B cell (primary cell): ENCODE measurements around the gene TELO2. TPM values are rescaled to one million over a fixed set of nuclear protein-coding genes. Genes with fewer than 3 reads are reported as not detected.

Source experiments
- ATAC-seq: fragments of 200-7000 bp; cut with Tn5 transposase; one replicate; pipeline ENCODE4 v1.10.0; 2021; ENCODE audit warnings: low read depth, mild to moderate bottlenecking, moderate number of reproducible peaks, moderate library complexity
- CTCF ChIA-PET: fragments of 350-600 bp; sonication (Branson Sonifier 250); formaldehyde crosslinking; loops from one replicate; lab custom pipeline; 2021; ENCODE audit warnings: antibody characterized with exemption, inconsistent platforms; lab: Charles Lee
- POLR2A ChIA-PET: fragments of 350-600 bp; sonication (Branson Sonifier 250); formaldehyde crosslinking; loops from one replicate; lab custom pipeline; 2021; ENCODE audit warnings: antibody characterized with exemption; lab: Charles Lee
- DNase-seq: peaks from one replicate; pipeline ENCODE4 v3.0.0; 2013
- H2AFZ ChIP-seq: 2 replicates; pipeline ENCODE4 v1.6.1; 2012; ENCODE audit warnings: mild to moderate bottlenecking, low read depth, low read length; ENCODE audit not compliant: insufficient read depth, poor library complexity, severe bottlenecking
- H3K27ac ChIP-seq, 2 donors: 1 replicate in 1 of 2; 2 replicates in 1 of 2; pipeline ENCODE4 v1.5.1; 2012 to 2013; ENCODE audit warnings: low read length in 2 of 2, mild to moderate bottlenecking in 2 of 2, moderate library complexity in 1 of 2
- H3K27me3 ChIP-seq, 4 experiments: fragments of 200-600 bp in 1 of 4; sonication (generic) in 1 of 4; replicated peaks in 1 of 4; 1 replicate in 2 of 4; 2 replicates in 2 of 4; pipeline versions ENCODE4 v1.6.1 to v1.7.0; 2013 to 2016; ENCODE audit warnings: low read length in 3 of 4, mild to moderate bottlenecking in 2 of 4, mixed read lengths in 1 of 4, moderate library complexity in 1 of 4; ENCODE audit not compliant: insufficient read depth in 4 of 4, control insufficient read depth in 3 of 4; ENCODE audit errors: control extremely low read depth in 1 of 4
- H3K36me3 ChIP-seq, 2 experiments: replicated peaks in 1 of 2; 1 replicate in 1 of 2; 2 replicates in 1 of 2; pipeline versions ENCODE4 v1.6.1 to v1.7.1; 2013; ENCODE audit warnings: low read length in 1 of 2; ENCODE audit not compliant: insufficient read depth in 2 of 2, control insufficient read depth in 1 of 2; ENCODE audit errors: control extremely low read depth in 1 of 2, extremely low read depth in 1 of 2
- H3K4me1 ChIP-seq, 2 donors: fragments of 200-600 bp in 1 of 2; sonication (generic) in 1 of 2; 1 replicate in 1 of 2; 2 replicates in 1 of 2; pipeline versions ENCODE4 v1.5.1 to v1.6.1; 2013 to 2017; ENCODE audit warnings: low read length in 2 of 2; ENCODE audit not compliant: control insufficient read depth in 2 of 2, insufficient read depth in 2 of 2
- H3K4me2 ChIP-seq: replicated peaks from 2 replicates; pipeline ENCODE3; 2012; ENCODE audit warnings: mild to moderate bottlenecking, low read depth, low read length; ENCODE audit not compliant: poor library complexity, severe bottlenecking
- H3K4me3 ChIP-seq, 5 experiments: fragments of 200-600 bp in 1 of 5; sonication (generic) in 1 of 5; 1 replicate in 3 of 5; 2 replicates in 2 of 5; pipeline versions ENCODE4 v1.5.1 to v1.7.0; 2011 to 2016; ENCODE audit warnings: low read length in 4 of 5, mild to moderate bottlenecking in 4 of 5, low read depth in 2 of 5, control low read depth in 1 of 5, moderate library complexity in 1 of 5; ENCODE audit not compliant: insufficient read depth in 1 of 5; ENCODE audit errors: control extremely low read depth in 1 of 5, extremely low read depth in 1 of 5
- H3K79me2 ChIP-seq: fragments of 200-600 bp; sonication (generic); one replicate; pipeline ENCODE4 v1.6.0; 2016; ENCODE audit warnings: low read length; ENCODE audit not compliant: control insufficient read depth, insufficient read depth
- H3K9ac ChIP-seq: fragments of 200-600 bp; sonication (generic); 2 replicates; pipeline ENCODE4 v1.6.1; 2017; ENCODE audit warnings: mild to moderate bottlenecking, low read length, moderate library complexity
- H3K9me3 ChIP-seq, 3 donors: one replicate each; pipeline versions ENCODE4 v1.6.1 to v1.7.1; 2013; ENCODE audit warnings: low read length in 2 of 3; ENCODE audit not compliant: control insufficient read depth in 2 of 3, insufficient read depth in 1 of 3; ENCODE audit errors: control extremely low read depth in 1 of 3
- H4K20me1 ChIP-seq: 2 replicates; pipeline ENCODE4 v1.6.0; 2012; ENCODE audit warnings: mild to moderate bottlenecking, low read length; ENCODE audit not compliant: insufficient read depth, control insufficient read depth, poor library complexity, severe bottlenecking
- H3K27ac Mint-ChIP-seq: one replicate; pipeline ENCODE4 v1.8.0; 2021; ENCODE audit warnings: mixed read lengths
- H3K27me3 Mint-ChIP-seq: one replicate; pipeline ENCODE4 v1.8.0; 2021; ENCODE audit warnings: mixed read lengths
- H3K4me1 Mint-ChIP-seq: one replicate; pipeline ENCODE4 v1.8.0; 2021; ENCODE audit warnings: mixed read lengths
- H3K4me3 Mint-ChIP-seq: one replicate; pipeline ENCODE4 v1.8.0; 2021; ENCODE audit warnings: mixed read lengths
- H3K9me3 Mint-ChIP-seq: one replicate; pipeline ENCODE4 v1.8.0; 2022; ENCODE audit warnings: mixed read lengths; ENCODE audit not compliant: insufficient read depth
- EZH2 ChIP-seq: IDR thresholded peaks from 2 replicates; pipeline ENCODE4 v1.6.1; 2012; ENCODE audit warnings: borderline replicate concordance, low read depth, mild to moderate bottlenecking, moderate library complexity, low read length; ENCODE audit not compliant: insufficient read depth, poor library complexity, severe bottlenecking
- WGBS: methylation state at CpG from one replicate; pipeline ENCODE4 v1.1.5; 2013; ENCODE audit warnings: missing lambda C conversion rate; ENCODE audit not compliant: insufficient coverage; 5-methylcytosine and 5-hydroxymethylcytosine counted together
- intact Hi-C: fragments of 100-400 bp; cut with micrococcal nuclease; formaldehyde crosslinking; loops from one replicate; pipeline ENCODE4 v1.10.0; 2022
- polyA plus RNA-seq: library from polyadenylated mRNA; depleted of rRNA; stranded (reverse); fragments of >200 nt; gene quantifications from 2 replicates; pipeline ENCODE4 v1.2.3, GENCODE V29; 2012
- total RNA-seq, 2 donors: library from RNA; stranded (reverse); fragments of 120-200 nt in 1 of 2; gene quantifications; 1 replicate in 1 of 2; 2 replicates in 1 of 2; pipeline versions ENCODE4 v1.2.3 to v1.2.4, GENCODE V29; 2013 to 2022
- TF ChIP-seq, protein P1 (sequence below): fragments of 200-600 bp; IDR thresholded peaks from one replicate; pipeline ENCODE4 v1.8.0; 2022; ENCODE audit warnings: antibody characterized with exemption, mild to moderate bottlenecking

TELO2 gene
- total and polyA plus RNA-seq, 2 donors (not counting 1 experiment from before 2014, with no cell fraction given): 81.9 to 136 TPM

GRCh38 chr16:1491327-1491726 is 1.8 kb upstream of the TELO2 start:
- peaks cover 17% of the 10 kb centered on the region for H3K4me1 Mint-ChIP-seq
- Histone ChIP-seq H3K9ac (no peak overlapping the region), H3K4me2 (no peak overlapping the region), H3K27me3 (no peaks in the 10 kb centered on the region), H2AFZ (no peak overlapping the region), H4K20me1 (peaks cover 25% of the 10 kb centered on the region), H3K9me3 (no peaks in the 10 kb centered on the region), H3K36me3 (peaks cover 0 to 17% of the 10 kb centered on the region in 2 experiments), H3K4me3 (no peak overlapping the region), H3K27ac (no peak overlapping the region), H3K79me2 (peaks cover 41% of the 10 kb centered on the region), H3K4me1 (peaks cover 17 to 25% of the 10 kb centered on the region in 2 donors)
- ChIA-PET POLR2A (no interaction called here), CTCF (interaction anchor here (1.4 kb wide), 1 partner anchor 33 kb away, joined by 4 read pairs; no protein-coding TSS in a partner anchor)
- H3K27me3 Mint-ChIP-seq: no peaks in the 10 kb centered on the region
- no peaks in the 10 kb centered on the region for H3K9me3 Mint-ChIP-seq
- H3K27ac Mint-ChIP-seq: peak overlapping the region; percentile 71
- H3K4me3 Mint-ChIP-seq: peak overlapping the region; percentile 13
- intact Hi-C loops: loop anchor here (5.0 kb wide), 1 partner anchor 121 kb away; the partner anchor contains the start of genes CRAMP1 and IFT140
- WGBS: 97% methylated on average over 12 of the region's 12 CpGs
- ATAC-seq (no peak), DNase-seq (no peak)
- TF ChIP-seq EZH2: no peak
- TF ChIP-seq, protein P1, sequence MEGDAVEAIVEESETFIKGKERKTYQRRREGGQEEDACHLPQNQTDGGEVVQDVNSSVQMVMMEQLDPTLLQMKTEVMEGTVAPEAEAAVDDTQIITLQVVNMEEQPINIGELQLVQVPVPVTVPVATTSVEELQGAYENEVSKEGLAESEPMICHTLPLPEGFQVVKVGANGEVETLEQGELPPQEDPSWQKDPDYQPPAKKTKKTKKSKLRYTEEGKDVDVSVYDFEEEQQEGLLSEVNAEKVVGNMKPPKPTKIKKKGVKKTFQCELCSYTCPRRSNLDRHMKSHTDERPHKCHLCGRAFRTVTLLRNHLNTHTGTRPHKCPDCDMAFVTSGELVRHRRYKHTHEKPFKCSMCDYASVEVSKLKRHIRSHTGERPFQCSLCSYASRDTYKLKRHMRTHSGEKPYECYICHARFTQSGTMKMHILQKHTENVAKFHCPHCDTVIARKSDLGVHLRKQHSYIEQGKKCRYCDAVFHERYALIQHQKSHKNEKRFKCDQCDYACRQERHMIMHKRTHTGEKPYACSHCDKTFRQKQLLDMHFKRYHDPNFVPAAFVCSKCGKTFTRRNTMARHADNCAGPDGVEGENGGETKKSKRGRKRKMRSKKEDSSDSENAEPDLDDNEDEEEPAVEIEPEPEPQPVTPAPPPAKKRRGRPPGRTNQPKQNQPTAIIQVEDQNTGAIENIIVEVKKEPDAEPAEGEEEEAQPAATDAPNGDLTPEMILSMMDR: no peak
